GM12872 (cell line): ENCODE results near the gene TRIM8.

Source experiments
- TF ChIP-seq, protein P1 (sequence below): IDR thresholded peaks from 3 replicates; pipeline ENCODE4 v1.5.1; 2011; ENCODE audit warnings: low read depth, mild to moderate bottlenecking, low read length, moderate library complexity; ENCODE audit not compliant: insufficient read depth

The TRIM8 gene

GRCh38 chr10:102653060-102653459 is 8.8 kb downstream of the TRIM8 start:
- TF ChIP-seq, protein P1, sequence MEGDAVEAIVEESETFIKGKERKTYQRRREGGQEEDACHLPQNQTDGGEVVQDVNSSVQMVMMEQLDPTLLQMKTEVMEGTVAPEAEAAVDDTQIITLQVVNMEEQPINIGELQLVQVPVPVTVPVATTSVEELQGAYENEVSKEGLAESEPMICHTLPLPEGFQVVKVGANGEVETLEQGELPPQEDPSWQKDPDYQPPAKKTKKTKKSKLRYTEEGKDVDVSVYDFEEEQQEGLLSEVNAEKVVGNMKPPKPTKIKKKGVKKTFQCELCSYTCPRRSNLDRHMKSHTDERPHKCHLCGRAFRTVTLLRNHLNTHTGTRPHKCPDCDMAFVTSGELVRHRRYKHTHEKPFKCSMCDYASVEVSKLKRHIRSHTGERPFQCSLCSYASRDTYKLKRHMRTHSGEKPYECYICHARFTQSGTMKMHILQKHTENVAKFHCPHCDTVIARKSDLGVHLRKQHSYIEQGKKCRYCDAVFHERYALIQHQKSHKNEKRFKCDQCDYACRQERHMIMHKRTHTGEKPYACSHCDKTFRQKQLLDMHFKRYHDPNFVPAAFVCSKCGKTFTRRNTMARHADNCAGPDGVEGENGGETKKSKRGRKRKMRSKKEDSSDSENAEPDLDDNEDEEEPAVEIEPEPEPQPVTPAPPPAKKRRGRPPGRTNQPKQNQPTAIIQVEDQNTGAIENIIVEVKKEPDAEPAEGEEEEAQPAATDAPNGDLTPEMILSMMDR, result no peak

DNA sequence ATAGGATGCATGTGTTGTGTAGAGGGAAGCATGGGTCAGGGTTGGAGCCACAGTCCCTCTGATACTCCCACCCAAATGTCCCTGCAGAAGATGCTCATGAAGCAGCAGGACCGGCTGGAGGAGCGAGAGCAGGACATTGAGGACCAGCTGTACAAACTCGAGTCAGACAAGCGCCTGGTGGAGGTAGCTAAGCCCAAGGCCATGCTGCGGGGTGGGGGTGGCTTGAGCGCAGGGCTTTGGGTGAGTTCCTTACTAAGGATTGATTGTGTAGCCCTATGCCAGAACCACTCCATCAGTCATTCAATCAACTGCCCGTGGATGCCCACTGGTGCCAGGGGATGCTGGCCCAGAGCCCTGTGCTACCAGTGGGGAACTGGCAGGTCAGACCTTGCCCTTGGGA is 10.3 kb downstream of the TRIM8 start:
- TF ChIP-seq, protein P1, result no peak

- TF ChIP-seq, protein P1, result no peak
These were observed 10.7 kb downstream of the TRIM8 start for GRCh38 chr10:102654969-102655368.

- TF ChIP-seq, protein P1, result no peak
These were observed 11.7 kb downstream of the TRIM8 start for GRCh38 chr10:102656026-102656425.

DNA sequence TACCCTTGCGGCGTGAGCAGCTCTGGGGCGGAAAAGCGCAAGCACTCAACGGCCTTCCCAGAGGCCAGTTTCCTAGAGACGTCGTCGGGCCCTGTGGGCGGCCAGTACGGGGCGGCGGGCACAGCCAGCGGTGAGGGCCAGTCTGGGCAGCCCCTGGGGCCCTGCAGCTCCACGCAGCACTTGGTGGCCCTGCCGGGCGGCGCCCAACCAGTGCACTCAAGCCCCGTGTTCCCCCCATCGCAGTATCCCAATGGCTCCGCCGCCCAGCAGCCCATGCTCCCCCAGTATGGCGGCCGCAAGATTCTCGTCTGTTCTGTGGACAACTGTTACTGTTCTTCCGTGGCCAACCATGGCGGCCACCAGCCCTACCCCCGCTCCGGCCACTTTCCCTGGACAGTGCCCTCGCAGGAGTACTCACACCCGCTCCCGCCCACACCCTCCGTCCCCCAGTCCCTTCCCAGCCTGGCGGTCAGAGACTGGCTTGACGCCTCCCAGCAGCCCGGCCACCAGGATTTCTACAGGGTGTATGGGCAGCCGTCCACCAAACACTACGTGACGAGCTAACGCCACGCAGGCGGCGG is 12.6 kb downstream of the TRIM8 start:
- TF ChIP-seq, protein P1, result no peak

GRCh38 chr10:102657451-102657850 is 13.2 kb downstream of the TRIM8 start:
- TF ChIP-seq, protein P1, result no peak

GRCh38 chr10:102657984-102658724 is 13.9 kb downstream of the TRIM8 start:
- TF ChIP-seq, protein P1, result no peak
